ENCODE measurements around the gene PSAPL1.

DNA sequence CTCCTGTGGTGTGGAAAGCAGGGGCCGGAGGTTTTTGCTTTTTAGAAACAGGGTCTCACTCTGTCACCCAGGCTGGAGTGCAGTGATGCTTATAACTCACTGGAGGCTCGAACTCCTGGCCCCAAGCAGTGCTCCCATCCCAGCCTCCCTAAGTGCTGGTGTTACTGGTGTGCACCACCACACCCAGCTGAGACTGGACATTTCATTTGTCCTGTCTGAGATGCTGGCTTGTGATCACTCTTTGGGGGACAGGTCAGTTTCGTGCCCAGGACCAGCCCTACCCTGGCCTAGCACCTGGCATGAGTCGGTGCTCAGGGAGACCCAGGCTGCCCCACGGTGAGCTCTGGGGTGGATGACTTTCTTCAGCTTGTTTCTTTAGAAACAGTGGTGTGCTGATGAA lies 11.3 kb downstream of the PSAPL1 start:
- TF ChIP-seq, protein P1, sequence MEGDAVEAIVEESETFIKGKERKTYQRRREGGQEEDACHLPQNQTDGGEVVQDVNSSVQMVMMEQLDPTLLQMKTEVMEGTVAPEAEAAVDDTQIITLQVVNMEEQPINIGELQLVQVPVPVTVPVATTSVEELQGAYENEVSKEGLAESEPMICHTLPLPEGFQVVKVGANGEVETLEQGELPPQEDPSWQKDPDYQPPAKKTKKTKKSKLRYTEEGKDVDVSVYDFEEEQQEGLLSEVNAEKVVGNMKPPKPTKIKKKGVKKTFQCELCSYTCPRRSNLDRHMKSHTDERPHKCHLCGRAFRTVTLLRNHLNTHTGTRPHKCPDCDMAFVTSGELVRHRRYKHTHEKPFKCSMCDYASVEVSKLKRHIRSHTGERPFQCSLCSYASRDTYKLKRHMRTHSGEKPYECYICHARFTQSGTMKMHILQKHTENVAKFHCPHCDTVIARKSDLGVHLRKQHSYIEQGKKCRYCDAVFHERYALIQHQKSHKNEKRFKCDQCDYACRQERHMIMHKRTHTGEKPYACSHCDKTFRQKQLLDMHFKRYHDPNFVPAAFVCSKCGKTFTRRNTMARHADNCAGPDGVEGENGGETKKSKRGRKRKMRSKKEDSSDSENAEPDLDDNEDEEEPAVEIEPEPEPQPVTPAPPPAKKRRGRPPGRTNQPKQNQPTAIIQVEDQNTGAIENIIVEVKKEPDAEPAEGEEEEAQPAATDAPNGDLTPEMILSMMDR (IDR thresholded peaks at IDR 0.05) = no peak
- TF ChIP-seq ZFX (IDR thresholded peaks at IDR 0.05; ENCODE audit: borderline replicate concordance) = no peak

Data from 22Rv1 (cell line).